ENCODE data around the gene MOB3A. TPM values are rescaled to one million over a fixed set of nuclear protein-coding genes. Genes with fewer than 3 reads are reported as not detected.
A peak's percentile ranks its signal among the peaks of the same experiment; 100 is the strongest.

Gene MOB3A
- polyA plus RNA-seq, 1 of the 3 experiments (the other 2 are of a cell fraction) = 24.1 TPM

GRCh38 chr19:2041683-2042484, 54.2 kb downstream of the MOB3A start:
- peaks cover 45% of the 10 kb centered on the region for H4K20me1 ChIP-seq (ENCODE audit: insufficient read depth)
- ChIA-PET POLR2A (interaction anchor here (0.8 to 3.5 kb wide), 5 partner anchors 8 to 25 kb away, joined by 3 to 13 read pairs (median 5); partner anchors contain the start of gene MKNK2), CTCF (interaction anchor here (0.8 to 2.1 kb wide), 5 partner anchors 9 to 28 kb away, joined by 3 to 11 read pairs (median 5); no protein-coding TSS in a partner anchor)
- H3F3A ChIP-seq (replicated peaks; ENCODE audit: insufficient read depth) = peaks cover 8% of the 10 kb centered on the region
- H3K9me3 ChIP-seq = no peaks in the 10 kb centered on the region
- WGBS (ENCODE audit: low lambda C conversion rate) = 72% methylated on average over 12 of the region's 77 CpGs
- H3K79me2 ChIP-seq (ENCODE audit: insufficient read depth) = peaks cover 6% of the 10 kb centered on the region
- peaks cover 7 to 68% of the 10 kb centered on the region in 2 experiments for H3K36me3 ChIP-seq (replicated peaks in 1 of 2; ENCODE audit: control insufficient read depth in 1 of 2, insufficient read depth in 2 of 2, low read length in 1 of 2)
- H3K9me2 ChIP-seq = no peaks in the 10 kb centered on the region
- peak overlapping the region; percentile 80 for H3K4me2 ChIP-seq
- H3K27ac ChIP-seq (ENCODE audit: low read depth in 2 of 2, low read length in 1 of 2) = peak overlapping the region; percentile 40 to 95; a peak in 3 of 4 replicates
- peaks cover 8 to 42% of the 10 kb centered on the region in 2 experiments; a peak in 3 of 4 replicates for H3K4me1 ChIP-seq (ENCODE audit: control insufficient read depth in 1 of 2, insufficient read depth in 2 of 2, low read depth in 1 of 2, low read length in 1 of 2)
- H3K4me3 ChIP-seq (ENCODE audit: low read depth in 2 of 2, low read length in 1 of 2) = peak overlapping the region in 1 of 2 experiments; percentile 37; a peak in 2 of 4 replicates
- no peak overlapping the region; the same call in 1 of the 2 replicates for H2AFZ ChIP-seq (ENCODE audit: low read depth)
- peak; percentile 99 for DNase-seq
- peak overlapping the region; percentile 33; the same call in 1 of the 2 replicates for H3K9ac ChIP-seq
- no peaks in the 10 kb centered on the region for H3K27me3 ChIP-seq (ENCODE audit: insufficient read depth)
- TF ChIP-seq EZH2phosphoT487 (IDR thresholded peaks at IDR 0.05; ENCODE audit: borderline replicate concordance, low read depth) (no peak), GATA2 (CRISPR knock-in tag; IDR thresholded peaks at IDR 0.05) (no peak), PBX3 (IDR thresholded peaks at IDR 0.05) (0 out of 2 replicates have a peak, but pooled peaks have one; percentile 1), RAD21 (IDR thresholded peaks at IDR 0.05; ENCODE audit: low read length) (no peak), TEAD4 (IDR thresholded peaks at IDR 0.05; ENCODE audit: borderline replicate concordance, insufficient read depth) (no peak), SIN3A (IDR thresholded peaks at IDR 0.05; ENCODE audit: borderline replicate concordance, low read depth, low read length) (no peak), IRF3 (IDR thresholded peaks at IDR 0.05; ENCODE audit: low read depth, low read length) (no peak; the same call in 1 of the 2 replicates), ZBTB33 (IDR thresholded peaks at IDR 0.05; ENCODE audit: borderline replicate concordance, low read depth) (no peak), TCF12 (IDR thresholded peaks at IDR 0.05) (no peak), YY1 (IDR thresholded peaks at IDR 0.05; ENCODE audit: low read depth) (no peak), FOXJ3 (CRISPR knock-in tag; IDR thresholded peaks at IDR 0.05) (no peak), USF2 (IDR thresholded peaks at IDR 0.05; ENCODE audit: borderline replicate concordance, low read depth, low read length) (no peak), RFX5 (IDR thresholded peaks at IDR 0.05; ENCODE audit: low read length) (peak; percentile 99), MAX (IDR thresholded peaks at IDR 0.05; ENCODE audit: low read depth) (no peak), CHD2 (IDR thresholded peaks at IDR 0.05; ENCODE audit: low read length, partially characterized antibody) (peak; percentile 78), NRF1 (IDR thresholded peaks at IDR 0.05; ENCODE audit: low read depth, low read length) (peak; percentile 42), RCOR1 (IDR thresholded peaks at IDR 0.05; ENCODE audit: low read length) (no peak), JUND (IDR thresholded peaks at IDR 0.05) (no peak), NFIC (IDR thresholded peaks at IDR 0.05; ENCODE audit: borderline replicate concordance) (no peak)
- TF ChIP-seq, protein P1, sequence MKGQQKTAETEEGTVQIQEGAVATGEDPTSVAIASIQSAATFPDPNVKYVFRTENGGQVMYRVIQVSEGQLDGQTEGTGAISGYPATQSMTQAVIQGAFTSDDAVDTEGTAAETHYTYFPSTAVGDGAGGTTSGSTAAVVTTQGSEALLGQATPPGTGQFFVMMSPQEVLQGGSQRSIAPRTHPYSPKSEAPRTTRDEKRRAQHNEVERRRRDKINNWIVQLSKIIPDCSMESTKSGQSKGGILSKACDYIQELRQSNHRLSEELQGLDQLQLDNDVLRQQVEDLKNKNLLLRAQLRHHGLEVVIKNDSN (IDR thresholded peaks at IDR 0.05; ENCODE audit: borderline replicate concordance, low read depth) = no peak; the same call in 1 of the 2 replicates
- TF ChIP-seq, protein P2, sequence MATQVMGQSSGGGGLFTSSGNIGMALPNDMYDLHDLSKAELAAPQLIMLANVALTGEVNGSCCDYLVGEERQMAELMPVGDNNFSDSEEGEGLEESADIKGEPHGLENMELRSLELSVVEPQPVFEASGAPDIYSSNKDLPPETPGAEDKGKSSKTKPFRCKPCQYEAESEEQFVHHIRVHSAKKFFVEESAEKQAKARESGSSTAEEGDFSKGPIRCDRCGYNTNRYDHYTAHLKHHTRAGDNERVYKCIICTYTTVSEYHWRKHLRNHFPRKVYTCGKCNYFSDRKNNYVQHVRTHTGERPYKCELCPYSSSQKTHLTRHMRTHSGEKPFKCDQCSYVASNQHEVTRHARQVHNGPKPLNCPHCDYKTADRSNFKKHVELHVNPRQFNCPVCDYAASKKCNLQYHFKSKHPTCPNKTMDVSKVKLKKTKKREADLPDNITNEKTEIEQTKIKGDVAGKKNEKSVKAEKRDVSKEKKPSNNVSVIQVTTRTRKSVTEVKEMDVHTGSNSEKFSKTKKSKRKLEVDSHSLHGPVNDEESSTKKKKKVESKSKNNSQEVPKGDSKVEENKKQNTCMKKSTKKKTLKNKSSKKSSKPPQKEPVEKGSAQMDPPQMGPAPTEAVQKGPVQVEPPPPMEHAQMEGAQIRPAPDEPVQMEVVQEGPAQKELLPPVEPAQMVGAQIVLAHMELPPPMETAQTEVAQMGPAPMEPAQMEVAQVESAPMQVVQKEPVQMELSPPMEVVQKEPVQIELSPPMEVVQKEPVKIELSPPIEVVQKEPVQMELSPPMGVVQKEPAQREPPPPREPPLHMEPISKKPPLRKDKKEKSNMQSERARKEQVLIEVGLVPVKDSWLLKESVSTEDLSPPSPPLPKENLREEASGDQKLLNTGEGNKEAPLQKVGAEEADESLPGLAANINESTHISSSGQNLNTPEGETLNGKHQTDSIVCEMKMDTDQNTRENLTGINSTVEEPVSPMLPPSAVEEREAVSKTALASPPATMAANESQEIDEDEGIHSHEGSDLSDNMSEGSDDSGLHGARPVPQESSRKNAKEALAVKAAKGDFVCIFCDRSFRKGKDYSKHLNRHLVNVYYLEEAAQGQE (IDR thresholded peaks at IDR 0.05; ENCODE audit: low read depth, low read length) = no peak
